CD4-positive, alpha-beta T cell treated with Interleukin-17A for 1 hour (primary cell): ENCODE data around the gene KCNE1.

Source experiments
- DNase-seq: peaks from one replicate; pipeline ENCODE4 v3.0.0-alpha.2; 2020

KCNE1 gene

GRCh38 chr21:34535886-34536285 is 23.9 kb upstream of the KCNE1 start:
- DNase-seq: no peak

GRCh38 chr21:34534522-34534921 is 22.5 kb upstream of the KCNE1 start:
- no peak for DNase-seq

- DNase-seq: no peak
Observed at GRCh38 chr21:34533938-34534337, 21.9 kb upstream of the KCNE1 start.

- DNase-seq: no peak
Observed at GRCh38 chr21:34531399-34531798, 19.4 kb upstream of the KCNE1 start.

- DNase-seq: no peak
Observed at GRCh38 chr21:34530261-34530660, 18.3 kb upstream of the KCNE1 start.

GRCh38 chr21:34528131-34528561 is 16.1 kb upstream of the KCNE1 start:
- no peak for DNase-seq

- peak; percentile 6 for DNase-seq
Observed at GRCh38 chr21:34526618-34527290, 14.7 kb upstream of the KCNE1 start.

- DNase-seq: no peak
Observed at GRCh38 chr21:34526241-34526617, 14.2 kb upstream of the KCNE1 start.

GRCh38 chr21:34524646-34525601 is 12.9 kb upstream of the KCNE1 start:
- no peak for DNase-seq

- DNase-seq: no peak
Observed at GRCh38 chr21:34523019-34523555, 11.1 kb upstream of the KCNE1 start.

GRCh38 chr21:34522284-34522683 is 10.3 kb upstream of the KCNE1 start:
- DNase-seq: no peak

GRCh38 chr21:34521561-34521960 is 9.6 kb upstream of the KCNE1 start:
- no peak for DNase-seq

- DNase-seq: no peak
Observed at GRCh38 chr21:34520764-34521508, 8.9 kb upstream of the KCNE1 start.

- DNase-seq: no peak
Observed at GRCh38 chr21:34520281-34520680, 8.3 kb upstream of the KCNE1 start.

GRCh38 chr21:34519694-34520093 is 7.7 kb upstream of the KCNE1 start:
- no peak for DNase-seq

- DNase-seq: no peak
Observed at GRCh38 chr21:34519016-34519415, 7.0 kb upstream of the KCNE1 start.

GRCh38 chr21:34518301-34518700 is 6.3 kb upstream of the KCNE1 start:
- DNase-seq: no peak

GRCh38 chr21:34517491-34518245 is 5.7 kb upstream of the KCNE1 start:
- no peak for DNase-seq

GRCh38 chr21:34517039-34517438 is 5.0 kb upstream of the KCNE1 start:
- DNase-seq: no peak

- no peak for DNase-seq
Observed at GRCh38 chr21:34514576-34515115, 2.6 kb upstream of the KCNE1 start.

GRCh38 chr21:34513129-34513675 is 1.2 kb upstream of the KCNE1 start:
- no peak for DNase-seq

- no peak for DNase-seq
Observed at GRCh38 chr21:34511181-34511580, 829 bp downstream of the KCNE1 start.
